Measurements from ENCODE around the gene SMIM32.

SMIM32 gene

DNA sequence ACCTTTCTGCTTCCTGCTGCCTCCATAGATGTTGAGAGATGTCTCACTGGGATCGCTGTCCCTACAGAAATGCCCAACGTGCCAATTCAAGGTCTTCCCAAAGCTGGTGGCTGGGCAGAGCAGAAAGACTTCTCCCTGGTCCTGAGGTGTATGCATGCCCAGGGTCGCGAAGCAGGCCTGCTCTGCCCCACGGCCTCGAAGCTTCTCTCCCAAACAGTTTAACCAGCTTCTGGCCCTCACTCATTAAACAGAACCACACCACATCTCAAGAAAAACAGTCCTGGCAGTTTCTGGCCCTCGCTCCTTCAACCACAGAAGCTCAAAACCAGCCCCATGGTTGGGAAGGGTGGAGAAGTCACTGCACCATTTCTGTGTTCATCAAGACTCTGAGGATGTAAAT lies 14.7 kb upstream of the SMIM32 start:
- no peak for FAIRE-seq

DNA sequence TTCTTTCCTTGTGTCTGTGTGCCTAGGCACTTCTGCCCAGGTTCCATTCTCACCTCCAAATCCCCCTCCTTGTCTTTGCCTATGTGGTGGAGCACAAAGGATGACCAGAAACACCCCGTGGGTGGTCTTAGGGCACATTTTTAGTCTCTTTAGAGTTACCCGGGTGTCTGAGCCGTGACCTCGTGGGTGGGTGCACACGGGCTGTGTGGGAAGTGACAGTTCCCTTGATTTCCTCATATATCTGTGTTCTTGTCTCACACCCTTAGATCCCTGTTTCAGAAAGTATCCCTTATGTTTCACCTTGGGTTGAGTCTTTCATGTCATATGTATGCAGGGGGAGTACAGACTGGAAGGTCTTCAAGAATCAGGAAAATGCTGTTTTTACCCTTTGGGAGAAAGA lies 13.4 kb upstream of the SMIM32 start:
- FAIRE-seq: no peak
- no peak for DNase-seq (ENCODE audit: low spot score)

More for the DNA sequence above, 14.7 kb upstream of the SMIM32 start:
- DNase-seq (ENCODE audit: low spot score): no peak

DNA sequence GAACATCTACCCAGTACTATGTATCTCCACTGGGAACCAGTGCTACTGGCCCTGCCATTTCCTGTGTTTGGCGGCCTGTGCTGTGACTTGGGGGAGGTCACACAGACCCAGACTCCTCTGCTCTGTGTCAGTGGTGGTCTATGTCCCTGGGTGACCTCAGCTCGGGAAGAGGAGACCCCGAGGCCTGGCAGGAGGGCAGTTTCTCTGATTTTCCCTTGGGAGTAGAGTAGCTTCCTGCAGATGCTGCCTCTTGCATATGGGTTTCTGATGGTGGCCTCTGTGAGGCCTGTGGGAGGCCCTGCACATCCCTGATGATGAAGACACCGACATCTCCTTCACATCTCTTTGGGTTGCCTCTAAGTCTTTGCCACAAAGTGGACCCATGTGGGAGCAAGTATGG lies 13.0 kb upstream of the SMIM32 start:
- DNase-seq (ENCODE audit: low spot score) (no peak), FAIRE-seq (no peak)

DNA sequence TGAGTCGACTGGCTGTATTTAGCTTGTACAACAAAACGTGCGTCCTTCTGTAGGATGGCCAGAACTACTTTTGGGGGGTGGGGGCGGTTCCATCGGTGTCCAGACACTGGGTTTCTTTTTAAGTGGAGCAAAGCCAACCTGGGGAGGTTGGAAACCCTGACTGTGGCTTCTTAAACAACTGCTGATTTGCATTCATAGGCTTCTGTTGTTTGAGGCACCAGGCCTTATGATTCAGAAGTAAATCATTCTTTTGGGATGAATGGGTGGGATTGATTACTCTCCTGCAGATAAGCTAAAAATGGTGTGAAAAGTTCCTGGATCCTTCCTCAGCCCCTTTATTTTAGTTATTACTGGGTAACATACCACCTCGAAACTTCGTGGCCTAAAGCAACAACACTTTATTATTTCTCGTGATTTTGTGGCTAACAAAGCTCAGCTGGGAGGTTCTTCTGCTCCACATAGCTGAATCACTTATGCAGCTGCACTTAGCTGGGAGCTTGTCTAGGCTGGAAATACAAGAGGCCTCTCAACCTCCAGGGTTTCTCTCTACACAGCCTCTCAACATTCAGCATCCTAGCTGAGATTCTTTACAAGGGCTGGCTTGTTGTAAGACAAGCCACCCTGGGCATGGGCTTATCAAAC lies 12.2 kb upstream of the SMIM32 start:
- FAIRE-seq (no peak), DNase-seq (ENCODE audit: low spot score) (no peak)

DNA sequence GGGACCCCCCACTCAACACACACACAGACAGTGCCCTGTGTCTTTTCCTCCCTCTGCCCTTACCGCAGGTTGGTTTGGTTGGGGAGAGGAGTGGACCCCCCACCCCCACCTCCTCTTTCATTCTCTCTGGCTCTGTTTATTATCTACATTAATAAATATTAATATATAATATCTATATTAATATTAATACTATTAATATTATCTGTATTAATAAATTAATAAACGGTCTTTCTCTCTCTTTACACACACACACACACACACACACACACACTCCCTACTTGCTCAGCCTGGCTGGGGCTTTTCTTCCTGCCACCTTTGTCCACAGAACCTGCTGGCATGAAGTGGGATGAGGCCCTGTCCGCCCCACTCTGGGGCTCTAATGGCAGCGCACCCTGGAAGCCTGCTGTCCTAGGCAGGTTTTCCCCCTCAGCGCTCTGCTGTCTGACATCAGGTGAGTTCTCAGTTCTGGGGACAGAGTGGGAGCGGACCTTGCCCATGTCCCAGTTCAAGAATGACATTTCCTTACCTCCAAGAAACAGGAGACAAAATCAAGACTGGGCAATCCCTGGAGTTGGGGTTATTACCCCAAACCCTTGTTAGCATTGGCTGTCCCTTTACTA lies 10.5 kb upstream of the SMIM32 start:
- DNase-seq (ENCODE audit: low spot score) (no peak), FAIRE-seq (no peak)

DNA sequence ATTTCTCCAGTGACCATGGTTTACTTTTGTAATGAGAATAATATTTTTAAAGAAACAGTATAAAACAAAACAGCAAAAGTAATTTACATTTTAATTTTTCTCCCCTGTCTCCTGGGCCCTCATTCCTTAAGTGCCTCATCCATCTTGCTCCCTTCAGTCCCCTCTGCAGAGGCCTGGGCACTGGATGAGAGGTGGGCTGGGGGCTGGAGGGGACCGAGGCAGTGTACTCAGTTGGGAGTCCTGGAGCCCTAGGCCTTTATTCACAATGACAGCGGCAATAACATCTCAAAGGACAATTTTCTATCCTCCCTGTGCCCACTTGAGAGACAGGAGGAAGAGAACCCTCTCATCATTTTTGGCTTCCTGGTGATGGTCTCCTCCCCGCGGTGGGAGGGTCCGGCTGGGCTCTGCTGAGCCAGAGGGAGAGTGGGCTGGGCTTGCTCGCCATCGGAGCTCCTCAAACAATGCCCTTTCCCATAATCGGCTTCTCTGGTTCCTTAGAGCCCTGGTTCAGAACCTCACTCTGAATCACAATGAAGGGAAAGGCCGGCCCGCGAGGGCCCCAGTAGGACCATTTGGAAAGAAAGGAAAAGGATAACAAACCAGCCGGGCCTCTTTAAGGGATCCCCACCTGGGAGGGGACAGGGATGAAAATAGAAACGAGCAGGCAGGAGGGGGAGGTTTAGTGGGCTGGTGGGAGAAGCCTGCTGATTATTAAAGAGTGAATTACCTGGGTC lies 9.7 kb upstream of the SMIM32 start:
- no peak for DNase-seq (ENCODE audit: low spot score)
- no peak for FAIRE-seq

DNA sequence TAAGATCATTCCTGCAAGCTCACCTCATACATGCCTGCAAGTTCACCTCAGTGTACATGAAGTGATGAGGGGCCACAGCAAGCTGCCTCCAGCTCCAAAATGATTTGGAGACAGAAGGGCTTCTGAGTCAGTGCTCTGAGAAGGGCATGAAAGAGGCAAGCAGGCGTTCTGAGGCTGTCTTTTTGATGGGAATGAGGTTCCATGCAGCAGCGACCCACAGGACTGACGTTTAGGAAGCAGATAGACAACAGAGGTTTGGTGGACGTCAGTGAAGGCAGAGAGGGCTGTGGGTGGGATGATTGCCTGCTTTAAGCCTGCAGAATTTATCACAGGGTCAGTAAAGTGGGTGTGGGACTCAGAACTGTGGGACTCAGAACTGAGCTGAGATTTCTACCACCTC lies 8.9 kb upstream of the SMIM32 start:
- no peak for DNase-seq (ENCODE audit: low spot score)
- FAIRE-seq: no peak

DNA sequence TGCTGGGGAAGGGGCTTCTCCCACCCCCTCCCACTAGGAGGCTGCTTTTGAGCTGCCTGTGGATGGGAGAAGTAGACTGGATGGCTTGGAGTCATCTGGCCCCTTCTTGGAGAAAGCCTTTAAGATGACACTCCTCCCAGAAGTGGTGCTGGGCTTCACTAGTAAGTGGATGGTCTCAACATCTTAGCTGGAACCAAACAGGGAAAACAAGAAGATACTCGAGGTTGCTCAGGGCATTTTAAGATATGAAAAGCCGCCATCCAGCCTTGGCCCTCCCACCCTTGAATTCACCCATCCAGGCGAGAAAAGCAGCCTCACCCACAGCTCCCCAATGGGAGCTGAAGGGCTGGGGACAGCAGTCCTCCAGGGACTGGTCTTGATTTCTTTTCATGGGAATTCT lies 7.8 kb upstream of the SMIM32 start:
- no peak for DNase-seq (ENCODE audit: low spot score)

DNA sequence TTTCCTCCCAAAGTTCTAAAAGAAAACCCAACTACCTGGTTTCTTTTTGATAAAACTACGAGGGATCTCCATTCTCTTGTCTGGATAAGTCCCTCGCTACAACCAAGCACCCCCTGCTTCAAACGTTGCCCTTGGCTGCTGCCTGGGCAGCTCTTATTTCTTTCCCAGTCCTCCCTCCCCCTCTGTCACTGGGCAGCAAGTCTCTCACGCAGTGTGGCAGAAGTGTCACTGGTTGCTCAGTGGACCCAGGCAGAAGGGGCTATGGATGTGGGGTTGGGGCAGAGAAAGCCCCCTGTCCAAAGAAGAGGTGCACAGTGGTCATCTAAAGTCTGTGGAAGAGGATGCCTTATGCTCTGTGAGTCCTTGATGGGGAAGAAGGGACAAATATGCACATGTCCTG lies 7.2 kb upstream of the SMIM32 start:
- DNase-seq (ENCODE audit: low spot score): no peak
- FAIRE-seq: no peak

More for the DNA sequence above, 7.8 kb upstream of the SMIM32 start:
- no peak for FAIRE-seq

DNA sequence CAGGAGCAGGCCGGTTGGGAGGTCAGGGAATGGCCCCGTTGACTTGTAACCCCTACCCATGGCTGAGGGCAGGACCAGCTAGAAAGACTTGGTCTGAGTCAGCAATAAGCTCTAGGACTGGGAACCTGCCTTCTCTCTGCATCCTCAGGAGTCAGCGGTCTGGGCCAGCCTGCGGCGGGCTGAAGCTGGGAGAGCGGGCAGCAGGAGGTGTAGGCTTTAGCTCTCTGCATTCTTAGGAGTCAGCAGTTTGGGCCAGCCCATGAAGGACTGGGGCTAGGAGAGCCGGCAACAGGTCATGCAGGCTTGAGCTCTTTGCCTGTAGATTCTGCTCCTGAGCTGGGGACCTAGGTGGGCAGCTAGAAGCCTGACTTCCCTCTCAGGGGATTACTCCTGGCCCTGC lies 6.4 kb upstream of the SMIM32 start:
- no peak for DNase-seq (ENCODE audit: low spot score)
- no peak for FAIRE-seq

DNA sequence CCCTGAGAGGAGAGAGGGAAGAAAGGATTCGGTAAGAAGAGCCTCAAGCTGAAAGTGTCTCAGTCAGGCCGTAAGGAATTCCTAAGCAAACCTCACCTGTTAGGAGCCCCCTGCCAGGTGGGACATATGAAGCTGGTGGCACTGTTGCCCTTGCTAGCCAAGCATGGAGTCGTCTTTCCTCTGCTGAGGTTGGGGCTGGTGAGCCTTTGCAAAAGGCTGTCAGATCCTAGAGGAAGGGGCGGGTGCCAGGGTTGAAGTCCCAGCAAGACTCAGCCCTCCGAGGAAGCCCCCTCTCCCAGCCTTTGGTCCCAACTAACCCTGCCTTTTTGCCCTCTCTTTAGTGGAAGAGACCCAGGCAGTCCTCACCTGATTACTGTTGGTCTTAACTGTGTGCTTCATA lies 5.5 kb upstream of the SMIM32 start:
- DNase-seq (ENCODE audit: low spot score): no peak
- no peak for FAIRE-seq

DNA sequence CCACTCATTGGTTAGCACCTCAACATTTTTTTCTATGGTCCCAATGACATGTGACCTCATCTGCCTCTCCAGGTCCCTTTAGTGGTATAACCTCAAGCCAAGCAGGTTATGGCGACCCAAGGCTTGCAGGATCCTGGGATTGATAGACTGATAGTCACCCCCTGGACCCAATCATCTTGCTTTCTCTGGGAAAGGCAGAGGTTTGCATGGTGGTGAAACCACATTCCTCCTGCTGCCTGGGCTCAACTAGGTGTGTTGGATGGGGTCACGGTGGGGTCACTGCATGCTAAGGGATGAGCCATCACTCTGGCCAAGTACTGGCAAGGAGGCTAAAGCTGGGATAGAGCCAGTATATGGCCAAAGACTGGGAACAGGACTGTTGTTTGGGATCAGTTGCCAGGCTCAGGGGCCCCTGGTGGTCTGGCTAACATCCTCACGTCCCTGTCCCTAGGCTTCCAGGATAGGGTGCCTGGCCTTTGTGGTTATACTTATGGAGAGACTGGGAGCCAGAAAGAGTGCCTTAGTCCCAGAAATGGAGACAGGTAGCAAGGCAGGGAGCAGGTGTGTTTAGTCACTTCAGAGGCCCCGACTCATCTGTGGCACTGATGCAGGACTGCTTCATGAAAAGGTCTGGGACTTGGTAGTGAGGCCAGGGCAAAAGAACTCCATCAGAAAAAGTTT lies 4.6 kb upstream of the SMIM32 start:
- FAIRE-seq (no peak), DNase-seq (ENCODE audit: low spot score) (no peak)

DNA sequence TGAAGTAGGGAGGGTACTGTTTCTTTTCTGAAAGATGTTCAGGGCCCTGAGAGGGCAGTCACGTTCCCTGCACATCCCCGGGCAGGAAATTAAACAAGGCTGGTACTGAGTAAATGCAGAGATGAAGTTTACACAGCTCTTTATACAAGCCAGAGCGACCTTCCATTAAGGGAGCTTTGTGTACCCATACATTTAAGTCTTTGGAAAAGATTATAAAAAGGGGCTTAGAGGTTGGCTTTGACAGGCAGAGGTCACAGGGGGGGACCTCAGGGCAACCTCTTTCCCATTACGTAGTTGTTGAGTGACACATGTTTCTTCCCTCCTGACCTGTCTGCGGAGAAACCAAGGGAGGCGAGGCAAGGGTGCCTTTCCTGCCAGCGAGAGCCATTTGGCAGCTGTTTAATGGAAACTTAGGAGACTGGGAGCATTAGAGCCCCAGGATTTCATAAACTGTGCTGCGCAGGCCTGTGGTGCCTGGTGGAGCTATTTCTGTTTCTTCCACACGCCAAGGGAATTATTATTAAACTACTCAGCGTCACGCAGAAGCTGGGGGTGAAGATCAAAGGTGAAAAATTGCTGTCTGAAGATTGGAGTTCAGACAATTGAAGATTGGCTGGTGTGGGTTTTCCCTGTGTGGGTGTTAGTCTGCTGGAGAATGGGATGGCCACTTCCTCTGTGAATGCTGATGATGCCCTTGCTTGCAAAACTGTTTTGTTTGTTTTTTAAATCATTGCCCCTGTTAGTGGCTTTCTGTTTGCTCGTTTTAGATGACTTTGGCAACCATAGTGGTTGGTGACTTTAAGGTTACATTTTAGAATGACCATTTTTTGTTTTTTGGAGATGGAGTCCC lies 3.2 kb upstream of the SMIM32 start:
- DNase-seq (ENCODE audit: low spot score) (no peak), FAIRE-seq (no peak)

DNA sequence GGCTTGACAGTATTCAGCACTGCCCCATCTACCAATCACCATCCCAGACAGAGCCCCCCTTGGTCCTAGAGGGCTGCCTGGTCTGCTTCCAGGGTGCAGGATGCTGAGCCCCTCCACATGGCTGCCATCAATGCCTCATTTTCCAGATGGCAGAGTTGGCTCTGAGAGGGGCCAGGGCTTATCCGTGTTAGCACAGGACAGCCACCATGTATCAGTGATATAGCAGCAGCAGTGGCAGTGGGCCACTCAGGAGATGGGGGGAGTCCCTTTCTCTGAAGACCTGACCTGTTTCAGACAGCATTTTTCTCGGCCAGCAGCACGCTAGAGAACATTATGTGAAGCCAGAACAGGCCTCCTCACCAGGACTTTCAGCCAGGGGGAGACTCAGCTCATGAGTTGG lies 1.6 kb upstream of the SMIM32 start:
- no peak for FAIRE-seq

DNA sequence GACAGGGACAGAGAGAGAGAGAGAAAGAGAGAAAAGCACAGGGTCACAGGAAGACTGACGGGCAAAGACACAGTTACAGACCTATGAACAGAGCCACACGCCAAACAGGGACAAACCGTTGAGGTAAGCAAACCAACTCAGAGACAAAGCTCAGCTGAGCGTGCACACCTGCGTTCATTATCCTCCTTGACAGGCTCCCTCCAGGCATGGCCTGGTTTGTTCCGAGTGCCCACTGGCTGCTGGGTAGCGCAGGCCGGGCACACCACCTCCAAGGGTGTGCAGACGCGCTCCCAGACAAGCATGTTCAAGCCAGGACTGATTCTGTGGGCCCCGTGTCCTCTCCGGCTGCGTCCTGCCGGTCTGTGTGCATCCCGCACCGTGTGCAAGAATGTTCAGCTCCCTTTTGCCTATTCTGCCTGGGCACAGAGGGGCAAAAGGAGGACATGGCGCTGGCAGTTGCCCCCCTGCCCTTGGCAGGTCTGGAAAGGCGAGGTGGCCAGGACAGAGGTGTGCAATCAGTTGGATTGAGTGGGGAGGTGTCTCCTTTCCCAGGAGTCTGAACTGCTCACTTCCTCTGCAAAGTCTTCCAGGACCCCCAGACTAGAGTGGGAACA lies 467 bp upstream of the SMIM32 start:
- DNase-seq (ENCODE audit: low spot score) (no peak), FAIRE-seq (no peak)

More for the DNA sequence above, 1.6 kb upstream of the SMIM32 start:
- no peak for DNase-seq (ENCODE audit: low spot score)

DNA sequence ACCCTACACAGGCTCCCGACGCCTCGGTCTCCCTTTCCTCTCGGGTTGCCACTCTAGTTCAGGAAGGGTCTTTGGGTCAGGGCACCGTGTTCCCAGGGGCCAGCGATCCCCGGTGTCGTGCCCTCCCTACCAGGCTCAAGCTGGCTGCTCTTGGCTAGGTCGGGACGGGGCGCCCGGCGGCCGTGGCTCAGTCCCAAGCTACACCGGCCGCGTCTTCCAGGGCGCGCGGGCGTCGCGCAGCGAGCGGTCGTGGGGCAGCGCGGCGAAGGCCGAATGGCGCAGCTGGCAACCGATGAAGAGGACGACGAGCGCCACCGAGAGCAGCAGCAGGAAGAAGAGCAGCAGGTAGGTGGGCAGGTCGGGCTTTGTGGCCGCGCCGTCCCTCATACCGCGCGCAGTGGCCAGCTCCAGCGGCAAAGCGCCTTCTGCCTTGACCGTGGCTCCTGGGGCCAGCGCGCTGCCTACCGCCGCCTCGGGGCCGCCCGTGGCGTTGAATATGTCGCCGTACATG lies 892 bp downstream of the SMIM32 start:
- FAIRE-seq: no peak
- DNase-seq (ENCODE audit: low spot score): no peak

DNA sequence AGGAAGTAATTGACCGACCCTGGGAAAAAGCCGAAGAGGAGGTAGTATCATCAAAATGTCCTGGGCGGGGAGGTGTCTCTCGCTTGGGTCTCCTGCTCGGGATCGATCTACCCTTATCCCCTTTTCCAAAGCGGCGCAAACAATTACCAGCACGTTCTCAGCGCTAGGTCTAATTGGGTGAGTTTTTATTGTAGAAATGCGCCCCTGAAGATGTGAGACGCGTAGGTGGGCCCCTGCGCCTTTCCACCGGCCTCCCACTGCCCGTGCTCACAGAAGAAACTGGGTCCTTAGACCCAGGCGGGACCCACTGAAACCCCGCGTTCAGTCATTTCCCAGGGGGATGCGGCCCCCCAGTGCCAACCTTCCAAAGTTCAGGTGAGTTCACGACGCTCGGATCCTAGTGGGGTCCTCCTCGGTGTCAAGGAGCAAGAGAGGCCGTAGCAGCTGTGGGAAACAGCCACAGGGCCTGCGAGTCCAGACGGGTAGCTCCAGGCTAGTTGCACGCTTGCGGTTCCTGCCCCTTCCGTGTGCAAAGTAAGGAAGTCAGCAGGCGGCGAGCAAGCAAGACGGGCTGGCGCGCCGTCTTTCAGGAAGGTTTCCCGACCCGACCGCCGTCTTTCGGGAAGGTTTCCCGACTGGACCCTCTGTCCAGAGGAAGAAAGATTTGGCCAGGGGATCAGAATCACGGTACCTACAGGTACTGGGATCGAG lies 1.5 kb downstream of the SMIM32 start:
- DNase-seq (ENCODE audit: low spot score): no peak
- no peak for FAIRE-seq

DNA sequence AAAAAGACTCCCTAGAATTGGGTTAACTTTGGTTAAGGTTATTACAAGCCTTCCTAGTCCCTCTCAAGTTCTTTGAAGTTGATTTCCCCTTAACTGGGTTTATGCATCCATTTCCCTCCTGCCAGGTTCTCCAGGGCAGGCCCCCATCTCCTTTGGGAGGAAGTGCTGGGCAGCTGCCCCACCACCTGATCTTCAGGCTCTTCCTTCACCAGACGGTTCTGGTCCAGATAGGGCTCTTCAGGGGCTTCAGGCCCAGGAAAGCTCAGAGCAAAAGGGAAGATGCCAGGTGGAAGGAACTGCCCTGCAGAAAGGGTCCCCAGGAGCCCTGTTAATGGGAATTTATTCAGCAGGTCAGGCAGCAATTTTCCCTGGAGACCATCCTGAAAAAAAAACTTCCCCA lies 2.1 kb downstream of the SMIM32 start:
- DNase-seq (ENCODE audit: low spot score) (no peak), FAIRE-seq (no peak)

DNA sequence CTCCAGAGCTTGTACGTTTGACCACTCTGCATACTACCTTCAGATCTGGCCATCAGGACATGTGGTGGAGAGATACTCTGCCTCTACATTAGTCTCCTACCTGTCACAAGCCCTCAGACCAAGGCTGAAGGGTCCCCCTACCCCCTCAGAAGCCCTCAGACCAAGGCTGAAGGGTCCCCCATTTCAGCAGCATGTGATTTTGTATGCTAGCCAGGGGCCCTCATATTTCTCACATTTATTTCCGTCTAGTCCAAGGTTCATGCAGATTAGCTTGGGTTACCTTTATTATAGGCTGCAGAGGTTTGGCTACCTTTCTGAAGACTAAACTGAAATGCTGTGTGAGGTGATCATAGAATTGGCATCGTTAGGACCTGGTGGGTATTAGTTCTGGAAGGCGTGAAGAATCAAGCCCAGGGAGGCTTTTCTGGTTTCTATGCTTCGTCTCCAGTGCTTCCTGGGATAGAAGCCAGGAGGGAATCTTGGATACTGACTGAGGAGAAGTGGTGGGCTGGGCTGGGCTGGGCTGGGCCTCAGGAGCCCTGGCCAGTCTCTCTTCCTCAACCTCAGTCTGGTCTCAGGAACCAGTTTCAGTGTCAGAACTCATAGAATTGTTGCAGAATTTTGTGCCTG lies 2.8 kb downstream of the SMIM32 start:
- FAIRE-seq: no peak
- no peak for DNase-seq (ENCODE audit: low spot score)

DNA sequence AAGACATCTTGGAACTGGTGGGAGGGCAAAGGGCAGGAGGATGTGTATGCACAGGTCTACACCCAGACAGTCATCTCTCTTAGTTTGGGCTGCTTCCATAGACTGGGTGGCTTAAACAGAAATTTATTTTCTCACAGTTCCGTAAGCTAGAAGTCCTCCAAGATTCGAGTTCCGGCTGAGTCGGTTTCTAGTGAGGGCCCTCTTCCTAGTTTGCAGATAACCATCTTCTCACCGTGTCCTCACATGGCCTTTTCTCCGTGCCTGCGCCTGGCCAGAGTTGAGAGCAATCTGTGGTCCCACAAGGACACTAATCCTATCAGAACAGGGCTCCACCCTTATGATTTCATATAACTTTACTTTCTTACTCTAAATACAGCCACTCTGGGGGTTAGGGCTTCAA lies 4.1 kb downstream of the SMIM32 start:
- no peak for DNase-seq (ENCODE audit: low spot score)
- FAIRE-seq: no peak
